Fibroblast of lung (primary cell): ENCODE measurements around the gene EXOC5. TPM values are rescaled to one million over a fixed set of nuclear protein-coding genes. Genes with fewer than 3 reads are reported as not detected.
A peak's percentile ranks its signal among the peaks of the same experiment; 100 is the strongest.

Source experiments
- DNase-seq, 2 donors: peaks; one replicate each; pipeline versions ENCODE4 v3.0.0 to v3.0.0-alpha.2; 2010; ENCODE audit warnings: low read depth in 2 of 2
- H2AFZ ChIP-seq: 2 replicates; pipeline ENCODE4 v1.5.1; 2012; ENCODE audit warnings: low read length, control low read depth, inconsistent platforms
- H3K27ac ChIP-seq: 2 replicates; pipeline ENCODE4 v1.5.1; 2011; ENCODE audit warnings: low read length, control low read depth; ENCODE audit not compliant: insufficient read depth
- H3K27me3 ChIP-seq: 2 replicates; pipeline ENCODE4 v1.5.1; 2011; ENCODE audit warnings: mild to moderate bottlenecking, low read length; ENCODE audit not compliant: control insufficient read depth, insufficient read depth
- H3K36me3 ChIP-seq: 2 replicates; pipeline ENCODE4 v1.5.1; 2011; ENCODE audit warnings: low read length; ENCODE audit not compliant: control insufficient read depth, insufficient read depth
- H3K4me1 ChIP-seq: 2 replicates; pipeline ENCODE4 v1.5.1; 2011; ENCODE audit warnings: low read length; ENCODE audit not compliant: control insufficient read depth, insufficient read depth; ENCODE audit errors: extremely low read depth
- H3K4me2 ChIP-seq: 2 replicates; pipeline ENCODE4 v1.5.1; 2011; ENCODE audit warnings: low read length, control low read depth; ENCODE audit not compliant: insufficient read depth; ENCODE audit errors: extremely low read depth
- H3K4me3 ChIP-seq, 4 experiments: fragments of 200-600 bp in 1 of 4; sonication (generic) in 1 of 4; replicated peaks in 1 of 4; 2 replicates each; pipeline ENCODE4 v1.5.1; 2011 to 2016; ENCODE audit warnings: low read length in 4 of 4, low read depth in 3 of 4, mild to moderate bottlenecking in 3 of 4, control low read depth in 2 of 4, inconsistent platforms in 1 of 4, mixed read lengths in 1 of 4; ENCODE audit not compliant: insufficient read depth in 1 of 4; ENCODE audit errors: control extremely low read depth in 1 of 4
- H3K79me2 ChIP-seq: 2 replicates; pipeline ENCODE4 v1.5.1; 2012; ENCODE audit warnings: mild to moderate bottlenecking, low read length, inconsistent platforms; ENCODE audit not compliant: control insufficient read depth, insufficient read depth
- H3K9ac ChIP-seq: 2 replicates; pipeline ENCODE4 v1.5.1; 2011; ENCODE audit warnings: mild to moderate bottlenecking, low read length, control low read depth; ENCODE audit not compliant: insufficient read depth
- H3K9me3 ChIP-seq: 2 replicates; pipeline ENCODE4 v1.5.1; 2012; ENCODE audit warnings: low read depth, low read length; ENCODE audit not compliant: control insufficient read depth, insufficient read depth
- H4K20me1 ChIP-seq: 2 replicates; pipeline ENCODE4 v1.5.1; 2011; ENCODE audit warnings: low read length; ENCODE audit not compliant: control insufficient read depth, insufficient read depth; ENCODE audit errors: extremely low read depth
- EZH2 ChIP-seq: IDR thresholded peaks from 2 replicates; pipeline ENCODE4 v1.5.1; 2012; ENCODE audit warnings: low read length, control low read depth, mild to moderate bottlenecking; ENCODE audit errors: missing control alignments
- polyA plus RNA-seq, 2 donors: library from polyadenylated mRNA; depleted of rRNA in 1 of 2; stranded (reverse) in 1 of 2; unstranded in 1 of 2; fragments of >200 nt; gene quantifications; 2 replicates each; pipeline ENCODE4 v1.2.1, GENCODE V29; 2011 to 2012; ENCODE audit warnings: missing spikeins in 1 of 2
- total RNA-seq: library from RNA; depleted of rRNA; stranded (reverse); fragments of >200 nt; gene quantifications from 2 replicates; pipeline ENCODE4 v1.2.1, GENCODE V29; 2014
- TF ChIP-seq, protein P1 (sequence below), 2 donors: IDR thresholded peaks in 1 of 2; conservative IDR thresholded peaks in 1 of 2; 1 replicate in 1 of 2; 2 replicates in 1 of 2; pipeline ENCODE4 v1.5.1; 2011 to 2012; ENCODE audit warnings: low read length in 2 of 2, control low read depth in 1 of 2, inconsistent platforms in 1 of 2, low read depth in 1 of 2, mild to moderate bottlenecking in 1 of 2

The EXOC5 gene
- total and polyA plus RNA-seq, 2 donors (not counting 1 experiment from before 2014, with no cell fraction given): 38.0 to 84.0 TPM

DNA sequence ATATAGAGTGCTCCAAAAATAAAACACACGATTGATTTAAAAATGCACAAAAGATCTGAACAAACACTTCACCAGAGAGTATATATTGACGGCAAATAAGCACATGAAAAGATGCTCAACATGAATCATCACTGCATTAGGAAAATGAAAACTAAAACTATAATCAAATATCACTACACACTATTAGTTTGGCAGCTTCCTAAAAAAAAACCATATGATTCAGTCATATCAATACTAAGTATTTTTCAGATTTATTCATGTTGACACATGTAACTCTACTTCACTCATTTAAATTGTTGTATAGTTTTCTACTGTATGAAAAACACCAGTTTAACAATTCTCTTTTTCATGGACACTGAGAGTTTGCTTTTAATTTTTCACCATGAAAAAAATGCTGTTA, 41.6 kb downstream of the EXOC5 start:
- Histone ChIP-seq H3K9me3 (no peaks in the 10 kb centered on the region), H4K20me1 (no peaks in the 10 kb centered on the region), H3K4me1 (no peaks in the 10 kb centered on the region), H3K27me3 (no peaks in the 10 kb centered on the region), H3K27ac (no peak overlapping the region), H3K9ac (no peak overlapping the region), H3K4me2 (no peak overlapping the region), H3K4me3 (no peak overlapping the region), H2AFZ (no peak overlapping the region), H3K36me3 (peaks cover 3% of the 10 kb centered on the region), H3K79me2 (no peaks in the 10 kb centered on the region)
- no peak for DNase-seq
- TF ChIP-seq, protein P1, sequence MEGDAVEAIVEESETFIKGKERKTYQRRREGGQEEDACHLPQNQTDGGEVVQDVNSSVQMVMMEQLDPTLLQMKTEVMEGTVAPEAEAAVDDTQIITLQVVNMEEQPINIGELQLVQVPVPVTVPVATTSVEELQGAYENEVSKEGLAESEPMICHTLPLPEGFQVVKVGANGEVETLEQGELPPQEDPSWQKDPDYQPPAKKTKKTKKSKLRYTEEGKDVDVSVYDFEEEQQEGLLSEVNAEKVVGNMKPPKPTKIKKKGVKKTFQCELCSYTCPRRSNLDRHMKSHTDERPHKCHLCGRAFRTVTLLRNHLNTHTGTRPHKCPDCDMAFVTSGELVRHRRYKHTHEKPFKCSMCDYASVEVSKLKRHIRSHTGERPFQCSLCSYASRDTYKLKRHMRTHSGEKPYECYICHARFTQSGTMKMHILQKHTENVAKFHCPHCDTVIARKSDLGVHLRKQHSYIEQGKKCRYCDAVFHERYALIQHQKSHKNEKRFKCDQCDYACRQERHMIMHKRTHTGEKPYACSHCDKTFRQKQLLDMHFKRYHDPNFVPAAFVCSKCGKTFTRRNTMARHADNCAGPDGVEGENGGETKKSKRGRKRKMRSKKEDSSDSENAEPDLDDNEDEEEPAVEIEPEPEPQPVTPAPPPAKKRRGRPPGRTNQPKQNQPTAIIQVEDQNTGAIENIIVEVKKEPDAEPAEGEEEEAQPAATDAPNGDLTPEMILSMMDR (conservative IDR thresholded peaks at IDR 0.05 in 1 of 2, IDR thresholded peaks at IDR 0.05 in 1 of 2; ENCODE audit: low read depth in 1 of 2, low read length in 2 of 2): no peak
- no peak for TF ChIP-seq EZH2

DNA sequence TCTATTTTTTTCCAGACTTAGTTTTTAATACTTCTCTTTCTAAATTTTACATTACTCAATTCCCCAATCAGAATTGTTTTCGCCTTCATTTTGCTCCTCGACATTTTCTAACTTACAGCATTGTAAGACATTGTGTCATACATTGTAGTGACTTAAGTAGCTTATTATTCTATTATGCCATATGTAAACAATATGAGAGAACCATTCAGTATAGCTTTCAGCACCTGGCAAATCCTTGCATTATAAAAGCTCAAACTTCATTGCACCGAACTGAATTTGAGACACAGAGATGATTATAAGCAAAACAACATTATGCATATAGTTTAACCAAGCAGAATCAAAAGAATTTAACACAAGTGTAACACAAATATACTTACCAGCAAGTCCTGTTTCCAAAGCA, 46.8 kb downstream of the EXOC5 start:
- H3K36me3 ChIP-seq: peaks cover 3% of the 10 kb centered on the region
- H3K4me2 ChIP-seq: no peak overlapping the region
- no peaks in the 10 kb centered on the region for H3K4me1 ChIP-seq
- no peak overlapping the region for H3K9ac ChIP-seq
- no peak overlapping the region for H3K4me3 ChIP-seq
- no peak for DNase-seq
- no peaks in the 10 kb centered on the region for H4K20me1 ChIP-seq
- H2AFZ ChIP-seq: no peak overlapping the region
- H3K9me3 ChIP-seq: no peaks in the 10 kb centered on the region
- TF ChIP-seq EZH2: no peak
- TF ChIP-seq, protein P1 (conservative IDR thresholded peaks at IDR 0.05 in 1 of 2, IDR thresholded peaks at IDR 0.05 in 1 of 2; ENCODE audit: low read depth in 1 of 2, low read length in 2 of 2): no peak
- H3K27me3 ChIP-seq: no peaks in the 10 kb centered on the region
- H3K79me2 ChIP-seq: no peaks in the 10 kb centered on the region
- H3K27ac ChIP-seq: no peak overlapping the region

DNA sequence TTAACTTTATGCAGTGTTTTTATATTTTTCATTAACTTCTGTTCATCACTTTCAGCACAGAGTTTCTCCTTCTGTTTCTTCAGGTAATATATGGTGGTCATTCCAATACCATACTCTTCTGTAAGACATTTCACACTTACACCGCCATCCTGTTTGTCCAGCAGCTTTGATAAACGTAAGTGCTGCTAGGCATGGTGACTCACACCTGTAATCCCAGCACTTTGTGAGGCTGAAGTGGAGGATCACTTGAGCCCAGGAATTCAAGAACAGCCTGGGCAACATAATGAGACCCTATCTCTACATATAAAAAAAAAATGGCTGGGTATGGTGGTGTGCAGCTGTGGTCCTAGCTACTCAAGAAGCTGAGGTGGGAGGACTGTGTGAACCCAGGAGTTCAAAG, 55.8 kb downstream of the EXOC5 start:
- no peaks in the 10 kb centered on the region for H4K20me1 ChIP-seq
- no peak overlapping the region for H3K27ac ChIP-seq
- no peak overlapping the region for H3K4me3 ChIP-seq
- peak in 1 of 2 donors; percentile 19 for DNase-seq
- no peak for TF ChIP-seq EZH2
- TF ChIP-seq, protein P1 (conservative IDR thresholded peaks at IDR 0.05 in 1 of 2, IDR thresholded peaks at IDR 0.05 in 1 of 2; ENCODE audit: low read depth in 1 of 2, low read length in 2 of 2): no peak
- no peak overlapping the region for H3K4me2 ChIP-seq
- H3K36me3 ChIP-seq: no peaks in the 10 kb centered on the region
- H3K9me3 ChIP-seq: no peaks in the 10 kb centered on the region
- no peaks in the 10 kb centered on the region for H3K4me1 ChIP-seq
- H3K27me3 ChIP-seq: no peaks in the 10 kb centered on the region
- H3K9ac ChIP-seq: no peak overlapping the region
- no peak overlapping the region for H2AFZ ChIP-seq
- no peaks in the 10 kb centered on the region for H3K79me2 ChIP-seq
